Breast epithelium (tissue), 4 donors: ENCODE measurements around the gene LCE3C. TPM values are rescaled to one million over a fixed set of nuclear protein-coding genes. Genes with fewer than 3 reads are reported as not detected.
"Not testable (repeated sequence)": the region's sequence is repeated elsewhere in the genome, so short reads cannot be mapped to it uniquely, and the experiment has no call there.

Source experiments
- DNase-seq, 2 donors: peaks; one replicate each; pipeline ENCODE4 v3.0.0-alpha.2; 2019; ENCODE audit warnings: low spot score in 2 of 2
- H3K27ac ChIP-seq, 2 donors: fragments of 200-600 bp; sonication (generic) in 1 of 2; one replicate each; pipeline ENCODE4 v1.5.1; 2016 to 2019; ENCODE audit warnings: mild to moderate bottlenecking in 1 of 2
- H3K27me3 ChIP-seq, 2 donors: fragments of 200-600 bp; sonication (generic) in 1 of 2; one replicate each; pipeline versions ENCODE4 v1.5.1 to v1.6.0; 2017 to 2019; ENCODE audit warnings: control low read depth in 1 of 2, mild to moderate bottlenecking in 1 of 2
- H3K36me3 ChIP-seq: fragments of 200-600 bp; one replicate; pipeline ENCODE4 v1.5.1; 2019
- H3K4me1 ChIP-seq, 2 donors: fragments of 200-600 bp; sonication (generic); one replicate each; pipeline ENCODE4 v1.5.1; 2016 to 2019; ENCODE audit warnings: control low read depth in 1 of 2
- H3K4me3 ChIP-seq, 3 donors: fragments of 200-600 bp; sonication (generic); 1 replicate in 2 of 3; 2 replicates in 1 of 3; pipeline ENCODE4 v1.5.1; 2016 to 2019; ENCODE audit warnings: mild to moderate bottlenecking in 3 of 3, moderate library complexity in 2 of 3
- H3K9me3 ChIP-seq, 2 donors: fragments of 200-600 bp; sonication (generic) in 1 of 2; one replicate each; pipeline ENCODE4 v1.5.1; 2016 to 2019; ENCODE audit warnings: control low read depth in 1 of 2
- CTCF ChIP-seq, 3 donors: fragments of 450-650 bp; IDR thresholded peaks; one replicate each; pipeline ENCODE4 v1.5.1; 2016 to 2017; ENCODE audit warnings: antibody characterized with exemption in 3 of 3, mild to moderate bottlenecking in 3 of 3, moderate library complexity in 3 of 3
- POLR2A ChIP-seq: fragments of 450-650 bp; IDR thresholded peaks from one replicate; pipeline ENCODE4 v1.6.1; 2016; ENCODE audit warnings: antibody characterized with exemption, mild to moderate bottlenecking, moderate library complexity
- POLR2AphosphoS5 ChIP-seq, 3 donors: sonication (generic); formaldehyde crosslinking; IDR thresholded peaks; one replicate each; pipeline ENCODE4 v1.6.1; 2017; ENCODE audit warnings: antibody characterized with exemption in 3 of 3
- intact Hi-C: fragments of 100-400 bp; cut with DNase I; formaldehyde crosslinking; loops from one replicate; pipeline ENCODE4 v1.15.1; 2023; ENCODE audit warnings: low total_unique reads
- total RNA-seq, 3 donors: library from RNA; depleted of rRNA; stranded (reverse); fragments of >200 nt; gene quantifications; one replicate each; pipeline ENCODE4 v1.1.0, GENCODE V29; 2016

Gene LCE3C
- not detected for total RNA-seq

- no peak within 1 kb of the TSS for H3K4me3 ChIP-seq
- no peak for TF ChIP-seq POLR2A
- no peak for TF ChIP-seq POLR2AphosphoS5 (IDR thresholded peaks at IDR 0.05)
- no peak for TF ChIP-seq CTCF (IDR thresholded peaks at IDR 0.05)
- H3K9me3 ChIP-seq: no peaks in the 10 kb centered on the region
These were observed at the start of gene LCE3C for GRCh38 chr1:152599934-152600333. LCE3C (plus strand) TSS chr1:152600234; CDS start chr1:152600732, 498 bp downstream.

GRCh38 chr1:152565115-152565514 lies 34.9 kb upstream of the LCE3C start:
- H3K4me1 ChIP-seq: no peaks in the 10 kb centered on the region
- no peaks in the 10 kb centered on the region for H3K36me3 ChIP-seq
- peaks cover 3 to 23% of the 10 kb centered on the region in 2 donors for H3K9me3 ChIP-seq
- H3K27ac ChIP-seq: no peak overlapping the region
- intact Hi-C loops: no loop called here
- no peak for DNase-seq
- no peaks in the 10 kb centered on the region for H3K27me3 ChIP-seq
- no peak for TF ChIP-seq CTCF (IDR thresholded peaks at IDR 0.05)
- no peak for TF ChIP-seq POLR2AphosphoS5 (IDR thresholded peaks at IDR 0.05)
- TF ChIP-seq POLR2A: no peak
- H3K4me3 ChIP-seq: no peak overlapping the region

More at GRCh38 chr1:152599934-152600333, at the start of gene LCE3C:
- Histone ChIP-seq H3K27ac (no peak within 1 kb of the TSS), H3K27me3 (no peaks in the 10 kb centered on the region), H3K36me3 (no peaks in the 10 kb centered on the region), H3K4me1 (no peaks in the 10 kb centered on the region)
- intact Hi-C loops: no loop called here
- no peak for DNase-seq

- Histone ChIP-seq H3K4me1 (no peaks in the 10 kb centered on the region), H3K9me3 (peaks cover 3 to 27% of the 10 kb centered on the region in 2 donors), H3K27ac (no peak overlapping the region), H3K36me3 (no peaks in the 10 kb centered on the region), H3K4me3 (no peak overlapping the region), H3K27me3 (no peaks in the 10 kb centered on the region)
- DNase-seq: no peak
- TF ChIP-seq POLR2A: no peak
- TF ChIP-seq POLR2AphosphoS5 (IDR thresholded peaks at IDR 0.05): no peak
- intact Hi-C loops: no loop called here
These were observed 34.4 kb upstream of the LCE3C start for GRCh38 chr1:152565535-152566215.

GRCh38 chr1:152566681-152567080 lies 33.4 kb upstream of the LCE3C start, which contains the start of gene LCE3E:
LCE3E (minus strand) TSS chr1:152566780; CDS start chr1:152566208, 572 bp downstream.
- Histone ChIP-seq H3K27ac (no peak within 1 kb of the TSS), H3K36me3 (no peaks in the 10 kb centered on the region), H3K27me3 (no peaks in the 10 kb centered on the region), H3K4me1 (no peaks in the 10 kb centered on the region), H3K4me3 (no peak within 1 kb of the TSS), H3K9me3 (peaks cover 3 to 27% of the 10 kb centered on the region in 2 donors)
- intact Hi-C loops: no loop called here
- no peak for DNase-seq
- TF ChIP-seq POLR2AphosphoS5 (IDR thresholded peaks at IDR 0.05): no peak
- no peak for TF ChIP-seq POLR2A
- TF ChIP-seq CTCF (IDR thresholded peaks at IDR 0.05): no peak

GRCh38 chr1:152577168-152577567 lies 22.9 kb upstream of the LCE3C start:
- intact Hi-C loops: no loop called here
- no peaks in the 10 kb centered on the region for H3K4me1 ChIP-seq
- H3K4me3 ChIP-seq: no peak overlapping the region
- H3K9me3 ChIP-seq: no peaks in the 10 kb centered on the region
- H3K27me3 ChIP-seq: no peaks in the 10 kb centered on the region
- no peak overlapping the region for H3K27ac ChIP-seq
- TF ChIP-seq POLR2AphosphoS5 (IDR thresholded peaks at IDR 0.05) (no peak), CTCF (IDR thresholded peaks at IDR 0.05) (no peak), POLR2A (no peak)
- no peak for DNase-seq
- no peaks in the 10 kb centered on the region for H3K36me3 ChIP-seq

GRCh38 chr1:152579526-152579925 lies 20.5 kb upstream of the LCE3C start:
- H3K27ac ChIP-seq, H3K9me3 ChIP-seq, intact Hi-C loops, H3K36me3 ChIP-seq, H3K4me3 ChIP-seq, H3K4me1 ChIP-seq, H3K27me3 ChIP-seq, DNase-seq: not testable (repeated sequence)
